Suprapubic skin (tissue), 4 donors: ENCODE measurements around the gene LCE5A.

Experiments
- EP300 ChIP-seq: sonication (generic); formaldehyde crosslinking; IDR thresholded peaks from one replicate; pipeline ENCODE4 v1.6.1; 2017; ENCODE audit warnings: antibody characterized with exemption
- POLR2AphosphoS5 ChIP-seq, 3 donors: sonication (generic); formaldehyde crosslinking; IDR thresholded peaks; one replicate each; pipeline ENCODE4 v1.6.1; 2017; ENCODE audit warnings: antibody characterized with exemption in 3 of 3
- TF ChIP-seq, protein P1 (sequence below), 2 donors: fragments of 200-600 bp in 1 of 2; fragments of 450-650 bp in 1 of 2; sonication (generic) in 1 of 2; IDR thresholded peaks; one replicate each; pipeline ENCODE4 v1.5.1; 2016 to 2019; ENCODE audit warnings: antibody characterized with exemption in 2 of 2, mild to moderate bottlenecking in 1 of 2, moderate library complexity in 1 of 2

DNA sequence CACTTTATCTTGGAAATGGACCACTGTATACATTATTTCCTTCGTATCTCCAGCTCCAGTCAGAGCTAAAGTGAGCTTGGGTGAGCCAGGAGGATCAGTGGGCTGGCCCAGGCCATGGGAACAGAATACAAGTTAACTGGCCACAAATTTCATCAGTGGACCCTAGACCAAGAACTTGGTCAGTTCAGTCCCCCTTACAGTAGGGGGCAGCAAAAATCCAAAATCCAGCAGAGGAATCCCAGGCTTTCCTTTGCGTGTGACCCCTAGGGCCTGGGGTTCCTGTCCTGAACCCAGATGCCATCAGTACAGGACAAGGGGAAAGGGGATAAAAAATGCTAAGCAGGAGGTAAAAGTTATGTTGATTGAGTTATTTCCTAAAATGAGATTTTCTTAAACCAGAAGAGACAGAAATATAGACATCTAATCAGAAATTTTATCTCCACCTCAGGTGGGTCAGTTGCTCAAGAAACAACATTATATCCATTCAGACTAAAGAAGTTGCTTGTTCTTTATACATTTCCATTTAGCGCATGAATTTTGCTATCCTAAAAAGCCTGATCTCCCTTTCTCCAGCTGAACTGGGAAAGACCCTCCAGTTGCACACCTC is 24.1 kb upstream of the LCE5A start:
- TF ChIP-seq, protein P1, sequence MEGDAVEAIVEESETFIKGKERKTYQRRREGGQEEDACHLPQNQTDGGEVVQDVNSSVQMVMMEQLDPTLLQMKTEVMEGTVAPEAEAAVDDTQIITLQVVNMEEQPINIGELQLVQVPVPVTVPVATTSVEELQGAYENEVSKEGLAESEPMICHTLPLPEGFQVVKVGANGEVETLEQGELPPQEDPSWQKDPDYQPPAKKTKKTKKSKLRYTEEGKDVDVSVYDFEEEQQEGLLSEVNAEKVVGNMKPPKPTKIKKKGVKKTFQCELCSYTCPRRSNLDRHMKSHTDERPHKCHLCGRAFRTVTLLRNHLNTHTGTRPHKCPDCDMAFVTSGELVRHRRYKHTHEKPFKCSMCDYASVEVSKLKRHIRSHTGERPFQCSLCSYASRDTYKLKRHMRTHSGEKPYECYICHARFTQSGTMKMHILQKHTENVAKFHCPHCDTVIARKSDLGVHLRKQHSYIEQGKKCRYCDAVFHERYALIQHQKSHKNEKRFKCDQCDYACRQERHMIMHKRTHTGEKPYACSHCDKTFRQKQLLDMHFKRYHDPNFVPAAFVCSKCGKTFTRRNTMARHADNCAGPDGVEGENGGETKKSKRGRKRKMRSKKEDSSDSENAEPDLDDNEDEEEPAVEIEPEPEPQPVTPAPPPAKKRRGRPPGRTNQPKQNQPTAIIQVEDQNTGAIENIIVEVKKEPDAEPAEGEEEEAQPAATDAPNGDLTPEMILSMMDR (IDR thresholded peaks at IDR 0.05), result no peak
- no peak for TF ChIP-seq POLR2AphosphoS5 (IDR thresholded peaks at IDR 0.05)
- no peak for TF ChIP-seq EP300
